ENCODE measurements around the gene POLR3H.

DNA sequence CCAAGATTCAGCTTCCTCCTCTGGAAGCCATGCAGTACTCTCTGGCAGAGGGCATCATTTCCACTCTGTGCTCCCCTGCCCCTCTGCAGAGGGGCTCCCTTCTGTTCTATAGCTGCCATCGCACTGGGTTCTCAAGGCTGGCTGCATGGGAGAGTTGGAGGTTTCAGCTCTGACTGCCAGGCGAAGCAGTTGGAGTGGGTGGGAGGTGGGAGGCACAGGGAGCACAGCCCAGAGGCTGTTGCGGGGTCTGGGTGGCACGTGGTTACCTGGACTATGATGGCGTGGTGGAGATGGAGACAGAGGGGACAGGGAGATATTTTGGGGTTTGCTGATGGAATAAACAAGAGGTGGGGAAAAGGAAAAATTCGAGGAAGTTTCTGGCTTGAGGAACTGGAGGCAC is 40.6 kb upstream of the POLR3H start:
- no peak for TF ChIP-seq CTCF (conservative IDR thresholded peaks at IDR 0.05; ENCODE audit: low read depth, low read length)
- no peak for TF ChIP-seq EZH2 (IDR thresholded peaks at IDR 0.05; ENCODE audit: borderline replicate concordance, low read depth, low read length, poor library complexity, severe bottlenecking)

All from A673 (cell line).